K562 (cell line): ENCODE data around the gene SH2D7. TPM values are rescaled to one million over a fixed set of nuclear protein-coding genes. Genes with fewer than 3 reads are reported as not detected.
A peak's percentile ranks its signal among the peaks of the same experiment; 100 is the strongest.

Source experiments
- ASH1L ChIP-seq: fragments of 450-650 bp; IDR thresholded peaks from 2 replicates; pipeline ENCODE4 v1.6.1; 2018; ENCODE audit warnings: borderline replicate concordance, mild to moderate bottlenecking, low read depth; ENCODE audit not compliant: partially characterized antibody
- BCL6 ChIP-seq: fragments of 250-450 bp; sonication (Bioruptor Pico); IDR thresholded peaks from 2 replicates; pipeline ENCODE4 v1.4.0; 2020
- CC2D1A ChIP-seq: fragments of 450-650 bp; IDR thresholded peaks from 2 replicates; pipeline ENCODE4 v1.6.1; 2017; ENCODE audit warnings: mild to moderate bottlenecking
- HCFC1 ChIP-seq: IDR thresholded peaks from 2 replicates; pipeline ENCODE4 v1.6.1; 2012; ENCODE audit warnings: low read depth, low read length, improper control_type of control experiment
- NELFE ChIP-seq: IDR thresholded peaks from 2 replicates; pipeline ENCODE4 v1.6.1; 2011; ENCODE audit warnings: mild to moderate bottlenecking; ENCODE audit not compliant: insufficient read depth, insufficient read length
- NR1H2 ChIP-seq: sonication (generic); formaldehyde crosslinking; IDR thresholded peaks from 2 replicates; pipeline ENCODE4 v1.4.0; 2020; ENCODE audit warnings: mild to moderate bottlenecking, missing genetic modification reagents
- RBM15 ChIP-seq: fragments of 200-400 bp; formaldehyde crosslinking; IDR thresholded peaks from 2 replicates; pipeline ENCODE4 v1.6.1; 2018; ENCODE audit warnings: mild to moderate bottlenecking, low read length, moderate library complexity; ENCODE audit not compliant: insufficient read depth
- SAFB ChIP-seq: fragments of 200-400 bp; formaldehyde crosslinking; IDR thresholded peaks from 2 replicates; pipeline ENCODE4 v1.6.1; 2017; ENCODE audit warnings: low read depth, low read length, borderline replicate concordance
- SP2 ChIP-seq: IDR thresholded peaks from 2 replicates; pipeline ENCODE4 v1.6.1; 2011; ENCODE audit warnings: mild to moderate bottlenecking, low read depth, low read length, moderate library complexity; ENCODE audit not compliant: poor library complexity, severe bottlenecking; ENCODE audit errors: extremely low read depth
- SRF ChIP-seq, 2 experiments: fragments of 250-450, 450-650 bp in 1 of 2; sonication (Bioruptor Pico) in 1 of 2; sonication (generic) in 1 of 2; formaldehyde crosslinking; IDR thresholded peaks; 2 replicates each; pipeline versions ENCODE4 v1.5.0 to v1.5.1; 2020 to 2022; ENCODE audit warnings: mild to moderate bottlenecking in 1 of 2, missing genetic modification reagents in 1 of 2
- ZNF12 ChIP-seq: sonication (generic); formaldehyde crosslinking; IDR thresholded peaks from 2 replicates; pipeline ENCODE4 v1.4.0; 2020; ENCODE audit warnings: mild to moderate bottlenecking, missing genetic modification reagents
- polyA plus RNA-seq, 8 experiments: library from polyadenylated mRNA; depleted of rRNA in 4 of 8; stranded (reverse) in 5 of 8; unstranded in 3 of 8; fragments of >200 nt; fragmentation: Nextera tagmentation in 2 of 8; fragmentation: Illumina TruSeq in 1 of 8; extraction: Ambion mirVana in 2 of 8; extraction: Trizol in 1 of 8; gene quantifications; 2 replicates each; pipeline versions ENCODE4 v1.2.1 to v1.2.3, GENCODE V29; 2011 to 2014; ENCODE audit warnings: inconsistent platforms in 1 of 8, missing spikeins in 1 of 8
- total RNA-seq, 7 experiments: library from RNA; depleted of rRNA in 6 of 7; stranded (reverse); fragments of >200 nt in 6 of 7; fragmentation: Illumina TruSeq in 2 of 7; extraction: Trizol in 2 of 7; gene quantifications; 2 replicates each; pipeline versions ENCODE4 v1.2.1 to v1.2.3, GENCODE V29; 2011 to 2021; ENCODE audit warnings: low replicate concordance in 1 of 7
- TF ChIP-seq, protein P1 (sequence below), 2 experiments: fragments of 450-650 bp; formaldehyde crosslinking in 1 of 2; IDR thresholded peaks; 2 replicates each; pipeline versions ENCODE4 v1.4.0 to v1.6.1; 2014 to 2020; ENCODE audit warnings: mild to moderate bottlenecking in 2 of 2, borderline replicate concordance in 1 of 2, low read depth in 1 of 2
- TF ChIP-seq, protein P2 (sequence below): fragments of 250-450 bp; sonication (Bioruptor Pico); IDR thresholded peaks from 2 replicates; pipeline ENCODE4 v1.5.0; 2021; ENCODE audit warnings: mild to moderate bottlenecking, borderline replicate concordance
- TF ChIP-seq, protein P3 (sequence below), 3 experiments: IDR thresholded peaks in 2 of 3; conservative IDR thresholded peaks in 1 of 3; 2 replicates each; pipeline ENCODE4 v1.5.1; 2011 to 2012; ENCODE audit warnings: low read length in 3 of 3, mild to moderate bottlenecking in 3 of 3, control low read depth in 2 of 3, improper control_type of control experiment in 1 of 3, inconsistent platforms in 1 of 3, low read depth in 1 of 3, mixed read lengths in 1 of 3, moderate library complexity in 1 of 3; ENCODE audit not compliant: insufficient read depth in 2 of 3

Gene SH2D7
- total and polyA plus RNA-seq, 9 of the 15 experiments (the other 6 are each of a cell fraction or from before 2014, with no cell fraction given): not detected

DNA sequence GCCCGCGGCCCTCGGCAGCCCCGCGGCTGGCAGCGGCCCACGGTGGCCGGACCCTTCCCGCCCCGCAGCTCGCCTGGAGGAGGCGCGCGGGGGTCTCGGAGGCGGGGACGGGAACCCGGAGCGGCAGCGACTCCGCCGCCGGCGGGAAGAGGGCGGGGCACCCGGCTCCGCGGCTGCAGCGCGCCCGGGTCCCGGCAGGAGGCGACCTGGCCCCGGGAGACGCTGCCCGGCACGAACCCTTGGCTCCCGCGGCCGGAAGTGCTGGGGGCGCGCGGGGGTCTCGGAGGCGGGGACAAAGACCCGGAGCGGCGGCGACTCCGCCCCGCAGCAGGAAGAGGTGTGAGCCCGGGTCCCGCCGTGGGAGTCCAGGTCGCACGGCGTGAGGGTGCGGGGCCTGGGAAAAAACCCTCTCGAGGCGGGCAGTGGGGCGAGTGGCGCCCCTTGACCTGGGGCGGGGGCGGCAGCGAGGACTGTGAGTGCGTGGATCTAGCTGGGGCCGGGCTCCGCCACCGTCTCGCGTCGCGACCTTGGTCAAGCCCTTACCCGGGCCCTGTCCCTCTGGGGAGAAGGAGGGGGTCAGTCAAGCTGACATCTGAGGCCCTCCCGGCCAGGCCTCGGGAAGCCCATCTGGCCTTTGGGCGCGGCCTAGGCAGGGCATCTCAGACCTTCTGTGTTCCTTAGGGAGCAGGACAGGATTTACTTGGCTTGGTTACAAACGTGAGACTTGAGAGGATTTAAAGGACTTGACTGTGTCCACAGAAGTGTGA is 39.1 kb downstream of the SH2D7 start, which contains the start of gene CIB2 (continued):
- TF ChIP-seq, protein P1, sequence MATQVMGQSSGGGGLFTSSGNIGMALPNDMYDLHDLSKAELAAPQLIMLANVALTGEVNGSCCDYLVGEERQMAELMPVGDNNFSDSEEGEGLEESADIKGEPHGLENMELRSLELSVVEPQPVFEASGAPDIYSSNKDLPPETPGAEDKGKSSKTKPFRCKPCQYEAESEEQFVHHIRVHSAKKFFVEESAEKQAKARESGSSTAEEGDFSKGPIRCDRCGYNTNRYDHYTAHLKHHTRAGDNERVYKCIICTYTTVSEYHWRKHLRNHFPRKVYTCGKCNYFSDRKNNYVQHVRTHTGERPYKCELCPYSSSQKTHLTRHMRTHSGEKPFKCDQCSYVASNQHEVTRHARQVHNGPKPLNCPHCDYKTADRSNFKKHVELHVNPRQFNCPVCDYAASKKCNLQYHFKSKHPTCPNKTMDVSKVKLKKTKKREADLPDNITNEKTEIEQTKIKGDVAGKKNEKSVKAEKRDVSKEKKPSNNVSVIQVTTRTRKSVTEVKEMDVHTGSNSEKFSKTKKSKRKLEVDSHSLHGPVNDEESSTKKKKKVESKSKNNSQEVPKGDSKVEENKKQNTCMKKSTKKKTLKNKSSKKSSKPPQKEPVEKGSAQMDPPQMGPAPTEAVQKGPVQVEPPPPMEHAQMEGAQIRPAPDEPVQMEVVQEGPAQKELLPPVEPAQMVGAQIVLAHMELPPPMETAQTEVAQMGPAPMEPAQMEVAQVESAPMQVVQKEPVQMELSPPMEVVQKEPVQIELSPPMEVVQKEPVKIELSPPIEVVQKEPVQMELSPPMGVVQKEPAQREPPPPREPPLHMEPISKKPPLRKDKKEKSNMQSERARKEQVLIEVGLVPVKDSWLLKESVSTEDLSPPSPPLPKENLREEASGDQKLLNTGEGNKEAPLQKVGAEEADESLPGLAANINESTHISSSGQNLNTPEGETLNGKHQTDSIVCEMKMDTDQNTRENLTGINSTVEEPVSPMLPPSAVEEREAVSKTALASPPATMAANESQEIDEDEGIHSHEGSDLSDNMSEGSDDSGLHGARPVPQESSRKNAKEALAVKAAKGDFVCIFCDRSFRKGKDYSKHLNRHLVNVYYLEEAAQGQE (IDR thresholded peaks at IDR 0.05; ENCODE audit: borderline replicate concordance): peak; percentile 71
- TF ChIP-seq, protein P1 (CRISPR knock-in tag; IDR thresholded peaks at IDR 0.05; ENCODE audit: low read depth): 0 out of 2 replicates have a peak, but pooled peaks have one; percentile 57
- TF ChIP-seq BCL6: no peak
- TF ChIP-seq SRF (CRISPR knock-in tag; IDR thresholded peaks at IDR 0.05): no peak
- TF ChIP-seq NELFE: no peak
- TF ChIP-seq ASH1L: no peak
- TF ChIP-seq HCFC1: no peak
- peak; percentile 74 for TF ChIP-seq SAFB
- no peak for TF ChIP-seq SP2
- TF ChIP-seq RBM15: no peak
- TF ChIP-seq, protein P2, sequence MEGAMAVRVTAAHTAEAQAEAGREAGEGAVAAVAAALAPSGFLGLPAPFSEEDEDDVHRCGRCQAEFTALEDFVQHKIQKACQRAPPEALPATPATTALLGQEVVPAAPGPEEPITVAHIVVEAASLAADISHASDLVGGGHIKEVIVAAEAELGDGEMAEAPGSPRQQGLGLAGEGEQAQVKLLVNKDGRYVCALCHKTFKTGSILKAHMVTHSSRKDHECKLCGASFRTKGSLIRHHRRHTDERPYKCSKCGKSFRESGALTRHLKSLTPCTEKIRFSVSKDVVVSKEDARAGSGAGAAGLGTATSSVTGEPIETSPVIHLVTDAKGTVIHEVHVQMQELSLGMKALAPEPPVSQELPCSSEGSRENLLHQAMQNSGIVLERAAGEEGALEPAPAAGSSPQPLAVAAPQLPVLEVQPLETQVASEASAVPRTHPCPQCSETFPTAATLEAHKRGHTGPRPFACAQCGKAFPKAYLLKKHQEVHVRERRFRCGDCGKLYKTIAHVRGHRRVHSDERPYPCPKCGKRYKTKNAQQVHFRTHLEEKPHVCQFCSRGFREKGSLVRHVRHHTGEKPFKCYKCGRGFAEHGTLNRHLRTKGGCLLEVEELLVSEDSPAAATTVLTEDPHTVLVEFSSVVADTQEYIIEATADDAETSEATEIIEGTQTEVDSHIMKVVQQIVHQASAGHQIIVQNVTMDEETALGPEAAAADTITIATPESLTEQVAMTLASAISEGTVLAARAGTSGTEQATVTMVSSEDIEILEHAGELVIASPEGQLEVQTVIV (CRISPR knock-in tag): no peak
- TF ChIP-seq, protein P3, sequence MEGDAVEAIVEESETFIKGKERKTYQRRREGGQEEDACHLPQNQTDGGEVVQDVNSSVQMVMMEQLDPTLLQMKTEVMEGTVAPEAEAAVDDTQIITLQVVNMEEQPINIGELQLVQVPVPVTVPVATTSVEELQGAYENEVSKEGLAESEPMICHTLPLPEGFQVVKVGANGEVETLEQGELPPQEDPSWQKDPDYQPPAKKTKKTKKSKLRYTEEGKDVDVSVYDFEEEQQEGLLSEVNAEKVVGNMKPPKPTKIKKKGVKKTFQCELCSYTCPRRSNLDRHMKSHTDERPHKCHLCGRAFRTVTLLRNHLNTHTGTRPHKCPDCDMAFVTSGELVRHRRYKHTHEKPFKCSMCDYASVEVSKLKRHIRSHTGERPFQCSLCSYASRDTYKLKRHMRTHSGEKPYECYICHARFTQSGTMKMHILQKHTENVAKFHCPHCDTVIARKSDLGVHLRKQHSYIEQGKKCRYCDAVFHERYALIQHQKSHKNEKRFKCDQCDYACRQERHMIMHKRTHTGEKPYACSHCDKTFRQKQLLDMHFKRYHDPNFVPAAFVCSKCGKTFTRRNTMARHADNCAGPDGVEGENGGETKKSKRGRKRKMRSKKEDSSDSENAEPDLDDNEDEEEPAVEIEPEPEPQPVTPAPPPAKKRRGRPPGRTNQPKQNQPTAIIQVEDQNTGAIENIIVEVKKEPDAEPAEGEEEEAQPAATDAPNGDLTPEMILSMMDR (IDR thresholded peaks at IDR 0.05 in 2 of 3, conservative IDR thresholded peaks at IDR 0.05 in 1 of 3; ENCODE audit: insufficient read depth in 2 of 3, low read depth in 1 of 3, low read length in 3 of 3): peak; percentile 59 to 88 (median 80)
- no peak for TF ChIP-seq NR1H2 (CRISPR knock-in tag)
- no peak for TF ChIP-seq ZNF12 (CRISPR knock-in tag)
- no peak for TF ChIP-seq CC2D1A
